ENCODE results near the gene ZNF536. TPM values are rescaled to one million over a fixed set of nuclear protein-coding genes. Genes with fewer than 3 reads are reported as not detected.

The ZNF536 gene
- polyA plus RNA-seq, 1 of the 3 experiments (the other 2 are of a cell fraction) = 0.41 TPM

GRCh38 chr19:30426864-30427263 is 54.7 kb downstream of the ZNF536 start:
- no peaks in the 10 kb centered on the region for H3K36me3 ChIP-seq (replicated peaks in 1 of 2; ENCODE audit: control insufficient read depth in 1 of 2, insufficient read depth in 2 of 2, low read length in 1 of 2)
- H3K9me3 ChIP-seq = no peaks in the 10 kb centered on the region
- H2AFZ ChIP-seq (ENCODE audit: low read depth) = no peak overlapping the region
- no peak overlapping the region for H3K4me2 ChIP-seq
- TF ChIP-seq USF2 (IDR thresholded peaks at IDR 0.05; ENCODE audit: borderline replicate concordance, low read depth, low read length) = no peak
- TF ChIP-seq NFIC (IDR thresholded peaks at IDR 0.05; ENCODE audit: borderline replicate concordance) = no peak
- no peaks in the 10 kb centered on the region for H3F3A ChIP-seq (replicated peaks; ENCODE audit: insufficient read depth)
- no peak overlapping the region for H3K27ac ChIP-seq (ENCODE audit: low read depth in 2 of 2, low read length in 1 of 2)
- H3K4me1 ChIP-seq (ENCODE audit: control insufficient read depth in 1 of 2, insufficient read depth in 2 of 2, low read depth in 1 of 2, low read length in 1 of 2) = peaks cover 0 to 19% of the 10 kb centered on the region in 2 experiments; a peak in 1 of 4 replicates
- no peak overlapping the region for H3K4me3 ChIP-seq (ENCODE audit: low read depth in 2 of 2, low read length in 1 of 2)
- no peaks in the 10 kb centered on the region for H3K79me2 ChIP-seq (ENCODE audit: insufficient read depth)
- CTCF ChIA-PET = no interaction called here
- no peaks in the 10 kb centered on the region for H3K9me2 ChIP-seq
- POLR2A ChIA-PET = no interaction called here
- no peaks in the 10 kb centered on the region for H4K20me1 ChIP-seq (ENCODE audit: insufficient read depth)
- H3K27me3 ChIP-seq (ENCODE audit: insufficient read depth) = no peaks in the 10 kb centered on the region
- H3K9ac ChIP-seq = no peak overlapping the region
- no peak for DNase-seq

- Histone ChIP-seq H3F3A (replicated peaks; ENCODE audit: insufficient read depth) (no peaks in the 10 kb centered on the region), H4K20me1 (ENCODE audit: insufficient read depth) (no peaks in the 10 kb centered on the region), H3K27ac (ENCODE audit: low read depth in 2 of 2, low read length in 1 of 2) (no peak overlapping the region), H3K9ac (no peak overlapping the region), H3K4me3 (ENCODE audit: low read depth in 2 of 2, low read length in 1 of 2) (no peak overlapping the region), H3K4me1 (ENCODE audit: control insufficient read depth in 1 of 2, insufficient read depth in 2 of 2, low read depth in 1 of 2, low read length in 1 of 2) (peaks cover 0 to 19% of the 10 kb centered on the region in 2 experiments; a peak in 1 of 4 replicates), H3K9me2 (no peaks in the 10 kb centered on the region), H3K79me2 (ENCODE audit: insufficient read depth) (no peaks in the 10 kb centered on the region), H3K9me3 (no peaks in the 10 kb centered on the region), H3K4me2 (no peak overlapping the region), H3K36me3 (replicated peaks in 1 of 2; ENCODE audit: control insufficient read depth in 1 of 2, insufficient read depth in 2 of 2, low read length in 1 of 2) (no peaks in the 10 kb centered on the region), H2AFZ (ENCODE audit: low read depth) (no peak overlapping the region), H3K27me3 (ENCODE audit: insufficient read depth) (no peaks in the 10 kb centered on the region)
- WGBS (ENCODE audit: low lambda C conversion rate) = 19% methylated on average over 6 of the region's 6 CpGs
- DNase-seq = no peak
- ChIA-PET POLR2A (no interaction called here), CTCF (no interaction called here)
- TF ChIP-seq FOXM1 (IDR thresholded peaks at IDR 0.05; ENCODE audit: low read depth) (no peak), MXI1 (IDR thresholded peaks at IDR 0.05; ENCODE audit: low read depth, low read length) (no peak), SIN3A (IDR thresholded peaks at IDR 0.05; ENCODE audit: borderline replicate concordance, low read depth, low read length) (no peak), NFIC (IDR thresholded peaks at IDR 0.05; ENCODE audit: borderline replicate concordance) (no peak), ZBTB33 (IDR thresholded peaks at IDR 0.05; ENCODE audit: borderline replicate concordance, low read depth) (no peak), NRF1 (IDR thresholded peaks at IDR 0.05; ENCODE audit: low read depth, low read length) (no peak), EZH2phosphoT487 (IDR thresholded peaks at IDR 0.05; ENCODE audit: borderline replicate concordance, low read depth) (no peak), EP300 (IDR thresholded peaks at IDR 0.05; ENCODE audit: borderline replicate concordance in 1 of 2, low read depth in 1 of 2, low read length in 1 of 2) (no peak), POLR2AphosphoS5 (IDR thresholded peaks at IDR 0.05; ENCODE audit: low read depth, low read length) (no peak)
Measured at GRCh38 chr19:30428092-30428680, 56.0 kb downstream of the ZNF536 start.
